Astrocyte (in vitro differentiated cells and primary cell): Measurements from ENCODE around the gene TNFRSF13B. TPM values are rescaled to one million over a fixed set of nuclear protein-coding genes. Genes with fewer than 3 reads are reported as not detected.
"Not testable (repeated sequence)": the region's sequence is repeated elsewhere in the genome, so short reads cannot be mapped to it uniquely, and the experiment has no call there.

Source experiments
- DNase-seq: peaks from one replicate; pipeline ENCODE4 v3.0.0-alpha.2; 2010; ENCODE audit warnings: low read depth
- FAIRE-seq: peaks from 2 replicates; lab custom pipeline; 2011; peaks lifted over from hg19 to GRCh38; lab: Jason Lieb, UNC
- H2AFZ ChIP-seq: 2 replicates; pipeline ENCODE4 v1.6.0; 2012; ENCODE audit warnings: low read depth, low read length, inconsistent platforms
- H3K27ac ChIP-seq: 2 replicates; pipeline ENCODE4 v1.5.1; 2011; ENCODE audit warnings: low read depth, low read length, inconsistent platforms
- H3K27me3 ChIP-seq: 2 replicates; pipeline ENCODE4 v1.6.0; 2011; ENCODE audit warnings: low read length, inconsistent platforms; ENCODE audit not compliant: insufficient read depth
- H3K36me3 ChIP-seq: 2 replicates; pipeline ENCODE4 v1.5.1; 2011; ENCODE audit warnings: low read length, inconsistent platforms; ENCODE audit not compliant: insufficient read depth
- H3K4me1 ChIP-seq: 2 replicates; pipeline ENCODE4 v1.5.1; 2011; ENCODE audit warnings: low read length, inconsistent platforms; ENCODE audit not compliant: insufficient read depth
- H3K4me2 ChIP-seq: 2 replicates; pipeline ENCODE4 v1.6.0; 2012; ENCODE audit warnings: low read length, inconsistent platforms
- H3K4me3 ChIP-seq: 2 replicates; pipeline ENCODE4 v1.5.1; 2011; ENCODE audit warnings: low read depth, mild to moderate bottlenecking, low read length, inconsistent platforms; ENCODE audit not compliant: insufficient read depth
- H3K79me2 ChIP-seq: 2 replicates; pipeline ENCODE4 v1.6.0; 2012; ENCODE audit warnings: mild to moderate bottlenecking, low read length, inconsistent platforms; ENCODE audit not compliant: insufficient read depth
- H3K9ac ChIP-seq: 2 replicates; pipeline ENCODE4 v1.6.0; 2012; ENCODE audit warnings: mild to moderate bottlenecking, low read length, inconsistent platforms
- H3K9me3 ChIP-seq: 2 replicates; pipeline ENCODE4 v1.5.1; 2012; ENCODE audit warnings: low read depth, mild to moderate bottlenecking, low read length, inconsistent platforms; ENCODE audit not compliant: insufficient read depth
- H4K20me1 ChIP-seq: 2 replicates; pipeline ENCODE4 v1.6.0; 2012; ENCODE audit warnings: low read length, inconsistent platforms; ENCODE audit not compliant: insufficient read depth
- H3K27ac Mint-ChIP-seq: one replicate; pipeline ENCODE4 v1.8.0; 2021; ENCODE audit warnings: mild to moderate bottlenecking, mixed read lengths; ENCODE audit not compliant: unreplicated experiment
- H3K27me3 Mint-ChIP-seq: one replicate; pipeline ENCODE4 v1.8.0; 2021; ENCODE audit warnings: low read depth, mixed read lengths; ENCODE audit not compliant: unreplicated experiment
- H3K36me3 Mint-ChIP-seq: one replicate; pipeline ENCODE4 v1.8.0; 2021; ENCODE audit warnings: low read depth, mixed read lengths; ENCODE audit not compliant: unreplicated experiment
- H3K4me1 Mint-ChIP-seq: one replicate; pipeline ENCODE4 v1.8.0; 2021; ENCODE audit warnings: low read depth, mixed read lengths; ENCODE audit not compliant: unreplicated experiment
- H3K4me3 Mint-ChIP-seq: one replicate; pipeline ENCODE4 v1.8.0; 2021; ENCODE audit warnings: mild to moderate bottlenecking, moderate library complexity, mixed read lengths; ENCODE audit not compliant: unreplicated experiment
- H3K9me3 Mint-ChIP-seq: one replicate; pipeline ENCODE4 v1.8.0; 2021; ENCODE audit warnings: mild to moderate bottlenecking, mixed read lengths; ENCODE audit not compliant: unreplicated experiment
- EZH2 ChIP-seq: IDR thresholded peaks from 2 replicates; pipeline ENCODE4 v1.6.1; 2012; ENCODE audit warnings: mild to moderate bottlenecking, low read length, inconsistent platforms; ENCODE audit not compliant: insufficient read depth
- total RNA-seq: library from RNA; stranded (reverse); gene quantifications from 2 replicates; pipeline ENCODE4 v1.2.1, GENCODE V29; 2021
- TF ChIP-seq, protein P1 (sequence below): IDR thresholded peaks from 2 replicates; pipeline ENCODE4 v1.5.1; 2011; ENCODE audit warnings: low read depth, mild to moderate bottlenecking, inconsistent platforms, low read length, moderate library complexity; ENCODE audit not compliant: insufficient read depth

The TNFRSF13B gene
- total RNA-seq, 1 donor from 2014 or later = not detected

DNA sequence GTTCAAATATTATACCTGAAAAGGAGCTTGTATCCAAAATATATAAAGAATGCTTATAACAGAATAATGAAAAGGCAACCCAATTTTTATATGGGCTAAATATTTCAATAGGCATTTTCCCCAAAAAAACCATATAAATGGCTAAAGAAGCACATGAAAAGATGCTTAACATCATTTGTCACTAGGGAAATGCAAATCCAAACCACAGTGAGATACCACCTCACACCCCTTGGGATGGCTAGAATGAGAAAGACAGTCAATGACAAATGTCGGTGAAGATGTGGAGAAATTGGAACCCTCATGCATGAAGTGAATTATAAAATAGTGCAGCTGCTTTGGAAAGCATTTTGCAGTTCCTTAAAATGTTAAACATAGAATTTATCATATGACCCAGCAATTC is 3.1 kb downstream of the TNFRSF13B start:
- H3K4me3 Mint-ChIP-seq = no peak overlapping the region
- H3K27me3 Mint-ChIP-seq = peaks cover 13% of the 10 kb centered on the region
- H3K36me3 Mint-ChIP-seq = no peaks in the 10 kb centered on the region
- Histone ChIP-seq H3K9me3 (no peaks in the 10 kb centered on the region), H3K27me3 (peaks cover 11% of the 10 kb centered on the region), H3K9ac (no peak overlapping the region), H3K79me2 (no peaks in the 10 kb centered on the region), H3K4me1 (no peaks in the 10 kb centered on the region), H2AFZ (no peak overlapping the region), H4K20me1 (no peaks in the 10 kb centered on the region), H3K36me3 (no peaks in the 10 kb centered on the region), H3K27ac (no peak overlapping the region), H3K4me3 (no peak overlapping the region), H3K4me2 (no peak overlapping the region)
- H3K27ac Mint-ChIP-seq = no peak overlapping the region
- no peaks in the 10 kb centered on the region for H3K9me3 Mint-ChIP-seq
- no peak for TF ChIP-seq EZH2
- TF ChIP-seq, protein P1, sequence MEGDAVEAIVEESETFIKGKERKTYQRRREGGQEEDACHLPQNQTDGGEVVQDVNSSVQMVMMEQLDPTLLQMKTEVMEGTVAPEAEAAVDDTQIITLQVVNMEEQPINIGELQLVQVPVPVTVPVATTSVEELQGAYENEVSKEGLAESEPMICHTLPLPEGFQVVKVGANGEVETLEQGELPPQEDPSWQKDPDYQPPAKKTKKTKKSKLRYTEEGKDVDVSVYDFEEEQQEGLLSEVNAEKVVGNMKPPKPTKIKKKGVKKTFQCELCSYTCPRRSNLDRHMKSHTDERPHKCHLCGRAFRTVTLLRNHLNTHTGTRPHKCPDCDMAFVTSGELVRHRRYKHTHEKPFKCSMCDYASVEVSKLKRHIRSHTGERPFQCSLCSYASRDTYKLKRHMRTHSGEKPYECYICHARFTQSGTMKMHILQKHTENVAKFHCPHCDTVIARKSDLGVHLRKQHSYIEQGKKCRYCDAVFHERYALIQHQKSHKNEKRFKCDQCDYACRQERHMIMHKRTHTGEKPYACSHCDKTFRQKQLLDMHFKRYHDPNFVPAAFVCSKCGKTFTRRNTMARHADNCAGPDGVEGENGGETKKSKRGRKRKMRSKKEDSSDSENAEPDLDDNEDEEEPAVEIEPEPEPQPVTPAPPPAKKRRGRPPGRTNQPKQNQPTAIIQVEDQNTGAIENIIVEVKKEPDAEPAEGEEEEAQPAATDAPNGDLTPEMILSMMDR = no peak
- FAIRE-seq = no peak
- H3K4me1 Mint-ChIP-seq = no peaks in the 10 kb centered on the region
- no peak for DNase-seq

DNA sequence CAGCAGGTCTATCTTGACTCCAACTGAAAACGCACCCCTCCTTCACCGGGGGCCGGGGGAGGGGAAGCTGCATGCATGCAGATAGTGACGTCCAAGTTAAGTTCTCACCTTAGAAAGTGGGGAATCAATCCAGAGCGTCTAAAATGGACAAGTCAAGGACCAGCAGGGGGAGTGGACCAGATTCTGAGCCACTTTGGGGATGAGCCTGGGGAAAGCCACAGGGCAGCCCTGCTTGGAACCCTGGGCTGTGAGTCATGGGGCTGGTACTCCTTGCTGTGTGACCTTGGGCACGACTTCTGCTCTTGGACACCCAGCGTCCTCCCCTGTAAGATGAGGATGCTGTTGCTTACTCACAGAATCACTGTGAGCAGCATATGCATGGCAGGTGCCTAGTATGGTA is 9.1 kb downstream of the TNFRSF13B start:
- Histone ChIP-seq H3K9ac (no peak overlapping the region), H3K9me3 (no peaks in the 10 kb centered on the region), H2AFZ (no peak overlapping the region), H3K4me2 (no peak overlapping the region), H4K20me1 (no peaks in the 10 kb centered on the region), H3K27ac (no peak overlapping the region), H3K79me2 (no peaks in the 10 kb centered on the region), H3K27me3 (peaks cover 6% of the 10 kb centered on the region), H3K4me1 (no peaks in the 10 kb centered on the region), H3K36me3 (no peaks in the 10 kb centered on the region), H3K4me3 (no peak overlapping the region)
- Mint-ChIP-seq H3K4me1 (no peaks in the 10 kb centered on the region), H3K4me3 (no peak overlapping the region), H3K27ac (no peak overlapping the region), H3K36me3 (no peaks in the 10 kb centered on the region), H3K9me3 (peaks cover 14% of the 10 kb centered on the region), H3K27me3 (peaks cover 5% of the 10 kb centered on the region)
- TF ChIP-seq, protein P1 = no peak
- TF ChIP-seq EZH2 = no peak
- no peak for DNase-seq
- no peak for FAIRE-seq

DNA sequence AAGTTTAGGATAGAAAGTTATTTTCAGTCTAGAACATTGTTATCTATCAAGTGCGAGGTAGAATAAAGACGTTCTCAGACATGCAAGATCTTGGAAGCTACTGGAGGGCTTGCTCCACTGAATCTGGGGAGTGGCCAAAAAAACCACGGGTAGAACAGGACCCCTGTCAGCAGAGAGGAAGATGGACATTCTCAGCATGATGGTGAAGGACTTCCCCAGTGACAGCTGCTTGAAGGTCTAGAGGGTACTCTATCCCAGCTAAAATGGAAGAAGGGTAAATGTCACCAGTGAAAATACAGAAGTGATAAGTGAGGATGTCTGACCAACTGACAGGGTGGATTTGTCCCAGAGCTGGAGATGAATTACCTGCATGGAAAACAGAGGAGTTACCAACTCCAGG is 10.1 kb downstream of the TNFRSF13B start:
- no peaks in the 10 kb centered on the region for H3K4me1 Mint-ChIP-seq
- no peak for DNase-seq
- peaks cover 14% of the 10 kb centered on the region for H3K9me3 Mint-ChIP-seq
- H3K79me2 ChIP-seq = no peaks in the 10 kb centered on the region
- no peak overlapping the region for H3K4me2 ChIP-seq
- no peak overlapping the region for H3K27ac Mint-ChIP-seq
- no peaks in the 10 kb centered on the region for H3K9me3 ChIP-seq
- no peak overlapping the region for H2AFZ ChIP-seq
- H4K20me1 ChIP-seq = no peaks in the 10 kb centered on the region
- TF ChIP-seq, protein P1 = no peak
- TF ChIP-seq EZH2 = no peak
- FAIRE-seq = no peak
- H3K36me3 ChIP-seq = no peaks in the 10 kb centered on the region
- no peaks in the 10 kb centered on the region for H3K36me3 Mint-ChIP-seq
- H3K27ac ChIP-seq = no peak overlapping the region
- H3K27me3 Mint-ChIP-seq = peaks cover 5% of the 10 kb centered on the region
- no peak overlapping the region for H3K9ac ChIP-seq
- no peaks in the 10 kb centered on the region for H3K4me1 ChIP-seq
- peaks cover 5% of the 10 kb centered on the region for H3K27me3 ChIP-seq
- H3K4me3 ChIP-seq = no peak overlapping the region
- no peak overlapping the region for H3K4me3 Mint-ChIP-seq

DNA sequence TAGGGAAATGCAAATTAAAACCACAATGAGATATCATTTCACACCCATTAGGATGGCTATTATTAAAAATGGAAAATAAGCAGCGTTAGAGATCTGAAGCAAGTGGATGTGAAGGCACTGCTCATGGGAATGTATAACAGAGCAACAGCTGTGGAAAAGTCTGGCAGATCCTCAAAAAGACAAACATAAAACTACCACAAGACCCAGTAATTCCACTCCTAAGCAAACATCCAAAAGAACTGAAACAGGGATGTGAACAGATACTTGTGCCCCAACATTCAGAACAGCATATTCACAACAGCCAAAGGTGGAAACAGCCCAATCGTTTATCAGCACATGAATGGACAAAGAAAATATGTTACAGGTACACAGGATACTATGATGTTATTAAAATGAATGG is 10.9 kb downstream of the TNFRSF13B start:
- H3K4me2 ChIP-seq, H2AFZ ChIP-seq, H3K4me1 Mint-ChIP-seq, H3K79me2 ChIP-seq, H3K9ac ChIP-seq, H3K27ac ChIP-seq, FAIRE-seq, H3K36me3 ChIP-seq, H4K20me1 ChIP-seq, DNase-seq, H3K4me3 Mint-ChIP-seq, H3K27me3 ChIP-seq, H3K27me3 Mint-ChIP-seq, H3K36me3 Mint-ChIP-seq, H3K4me3 ChIP-seq, H3K9me3 ChIP-seq, H3K4me1 ChIP-seq, H3K27ac Mint-ChIP-seq: not testable (repeated sequence)
- peaks cover 17% of the 10 kb centered on the region for H3K9me3 Mint-ChIP-seq
